NCI-H1105 treated with DMSO at 0.1 percent for 48 hours (cell line): ENCODE measurements around the gene PLA2G12B.
"Not testable (repeated sequence)": the region's sequence is repeated elsewhere in the genome, so short reads cannot be mapped to it uniquely, and the experiment has no call there.

Experiments
- DNase-seq: peaks from one replicate; lab custom pipeline; 2025; lab: John Stamatoyannopoulos, UW

Gene PLA2G12B

GRCh38 chr10:72935361-72935760 is 19.2 kb downstream of the PLA2G12B start:
- DNase-seq, result no peak

- no peak for DNase-seq
Observed at GRCh38 chr10:72932259-72933015, 22.2 kb downstream of the PLA2G12B start.

GRCh38 chr10:72930276-72930675 is 24.3 kb downstream of the PLA2G12B start:
- no peak for DNase-seq

GRCh38 chr10:72928798-72929197 is 25.8 kb downstream of the PLA2G12B start:
- no peak for DNase-seq

GRCh38 chr10:72927485-72927884 is 27.1 kb downstream of the PLA2G12B start:
- DNase-seq, result no peak

GRCh38 chr10:72925951-72926465 is 28.6 kb downstream of the PLA2G12B start:
- DNase-seq, result no peak

GRCh38 chr10:72924351-72924750 is 30.3 kb downstream of the PLA2G12B start:
- DNase-seq, result no peak

- DNase-seq, result not testable (repeated sequence)
Observed at GRCh38 chr10:72921147-72921683, 33.4 kb downstream of the PLA2G12B start.

- DNase-seq, result no peak
Observed at GRCh38 chr10:72918352-72918751, 36.3 kb downstream of the PLA2G12B start.

- not testable (repeated sequence) for DNase-seq
Observed at GRCh38 chr10:72917803-72918332, 36.7 kb downstream of the PLA2G12B start.

GRCh38 chr10:72917201-72917600 is 37.4 kb downstream of the PLA2G12B start:
- not testable (repeated sequence) for DNase-seq

- DNase-seq, result no peak
Observed at GRCh38 chr10:72913287-72913686, 41.3 kb downstream of the PLA2G12B start.

- DNase-seq, result no peak
Observed at GRCh38 chr10:72912736-72913135, 41.9 kb downstream of the PLA2G12B start.

- no peak for DNase-seq
Observed at GRCh38 chr10:72911758-72912157, 42.8 kb downstream of the PLA2G12B start.

GRCh38 chr10:72910705-72911104 is 43.9 kb downstream of the PLA2G12B start:
- DNase-seq, result no peak

- no peak for DNase-seq
Observed at GRCh38 chr10:72906446-72906845, 48.2 kb downstream of the PLA2G12B start.

- DNase-seq, result no peak
Observed at GRCh38 chr10:72904806-72905205, 49.8 kb downstream of the PLA2G12B start.

- DNase-seq, result not testable (repeated sequence)
Observed at GRCh38 chr10:72903941-72904446, 50.6 kb downstream of the PLA2G12B start.

GRCh38 chr10:72899545-72899944 is 55.1 kb downstream of the PLA2G12B start:
- DNase-seq, result no peak

GRCh38 chr10:72898616-72899015 is 56.0 kb downstream of the PLA2G12B start:
- no peak for DNase-seq

GRCh38 chr10:72895236-72895850 is 59.3 kb downstream of the PLA2G12B start:
- no peak for DNase-seq

- DNase-seq, result no peak
Observed at GRCh38 chr10:72893136-72893798, 61.3 kb downstream of the PLA2G12B start, which contains the start of gene OIT3. OIT3 (plus strand) TSS chr10:72893739; CDS start chr10:72893799, 60 bp downstream.
